ENCODE data around the gene P2RY12.

DNA sequence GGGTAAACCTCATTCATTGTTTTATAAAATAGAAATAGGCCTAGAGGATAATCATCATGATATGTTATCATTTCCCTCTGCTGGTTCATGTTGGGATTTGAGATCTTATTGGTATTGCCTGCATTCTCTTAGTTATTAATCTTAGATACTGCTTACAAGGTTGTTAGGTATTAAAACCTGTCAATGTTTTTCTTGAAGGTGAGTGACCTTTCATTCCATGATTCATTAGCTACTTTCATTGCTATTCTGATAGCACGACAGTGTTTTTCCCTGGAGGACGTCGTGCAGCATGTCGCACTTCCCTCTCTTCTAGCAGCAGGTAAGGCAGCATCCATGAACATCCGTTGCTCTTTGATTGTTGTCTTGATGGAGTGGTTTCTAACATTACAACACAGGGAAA, 17.1 kb downstream of the P2RY12 start:
- TF ChIP-seq EZH2 (IDR thresholded peaks at IDR 0.05; ENCODE audit: low read length, missing control alignments) (no peak), CTCF (conservative IDR thresholded peaks at IDR 0.05 in 1 of 2, IDR thresholded peaks at IDR 0.05 in 1 of 2; ENCODE audit: low read depth in 1 of 2, low read length in 2 of 2) (no peak)

Measured in fibroblast of lung (primary cell).